ENCODE results near the gene MFAP3.

The MFAP3 gene

DNA sequence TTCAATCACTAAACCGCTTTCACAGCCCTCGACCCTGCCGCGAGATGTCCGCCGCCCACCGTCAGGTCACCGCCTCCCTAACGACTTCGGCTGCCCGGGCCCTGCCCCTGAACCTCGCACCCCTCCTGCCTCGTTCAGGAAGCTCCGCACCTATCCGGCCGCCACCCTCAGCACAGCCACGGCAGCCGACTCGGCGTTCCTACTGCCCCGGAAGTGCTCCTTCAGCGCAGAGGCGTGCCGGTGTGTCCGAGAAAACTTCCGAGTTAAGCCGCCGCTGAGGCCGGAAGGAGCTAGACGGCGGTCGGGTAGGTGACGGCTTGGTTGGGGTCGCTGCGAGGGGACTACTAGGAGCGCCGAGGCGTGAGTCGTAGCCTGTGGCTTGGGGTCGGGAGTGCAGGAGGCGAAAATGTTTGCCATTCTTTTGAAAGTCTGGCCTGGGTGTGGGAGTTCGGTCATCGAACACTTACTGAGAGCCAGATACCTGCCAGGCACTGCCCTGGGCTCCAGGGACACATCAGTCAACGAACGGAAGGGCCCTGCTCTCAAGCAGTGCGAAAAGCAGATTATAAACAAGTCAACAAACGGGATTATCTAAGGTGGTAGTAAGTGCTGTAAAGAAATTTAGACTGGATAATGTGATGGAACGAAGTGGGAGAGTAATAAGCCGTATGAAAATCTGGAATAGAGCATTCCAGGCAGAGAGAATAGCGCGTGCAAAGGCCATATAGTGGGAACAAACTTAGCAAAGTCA is at the start of gene MFAP3, which contains the start of gene FAM114A2:
Gene MFAP3 (plus strand): TSS at position 261 of the 751 bp plus-strand sequence. CDS start 10,756 bp downstream, outside the sequence.
Gene FAM114A2 (minus strand): TSS at position 204 of the 751 bp plus-strand sequence. CDS start 3,957 bp downstream, outside the sequence.
- TF ChIP-seq, protein P1, sequence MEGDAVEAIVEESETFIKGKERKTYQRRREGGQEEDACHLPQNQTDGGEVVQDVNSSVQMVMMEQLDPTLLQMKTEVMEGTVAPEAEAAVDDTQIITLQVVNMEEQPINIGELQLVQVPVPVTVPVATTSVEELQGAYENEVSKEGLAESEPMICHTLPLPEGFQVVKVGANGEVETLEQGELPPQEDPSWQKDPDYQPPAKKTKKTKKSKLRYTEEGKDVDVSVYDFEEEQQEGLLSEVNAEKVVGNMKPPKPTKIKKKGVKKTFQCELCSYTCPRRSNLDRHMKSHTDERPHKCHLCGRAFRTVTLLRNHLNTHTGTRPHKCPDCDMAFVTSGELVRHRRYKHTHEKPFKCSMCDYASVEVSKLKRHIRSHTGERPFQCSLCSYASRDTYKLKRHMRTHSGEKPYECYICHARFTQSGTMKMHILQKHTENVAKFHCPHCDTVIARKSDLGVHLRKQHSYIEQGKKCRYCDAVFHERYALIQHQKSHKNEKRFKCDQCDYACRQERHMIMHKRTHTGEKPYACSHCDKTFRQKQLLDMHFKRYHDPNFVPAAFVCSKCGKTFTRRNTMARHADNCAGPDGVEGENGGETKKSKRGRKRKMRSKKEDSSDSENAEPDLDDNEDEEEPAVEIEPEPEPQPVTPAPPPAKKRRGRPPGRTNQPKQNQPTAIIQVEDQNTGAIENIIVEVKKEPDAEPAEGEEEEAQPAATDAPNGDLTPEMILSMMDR (IDR thresholded peaks at IDR 0.05; ENCODE audit: low read depth, low read length): no peak
- peak within 1 kb of the TSS; percentile 94 for H3K4me3 ChIP-seq (ENCODE audit: low read depth, low read length)

DNA sequence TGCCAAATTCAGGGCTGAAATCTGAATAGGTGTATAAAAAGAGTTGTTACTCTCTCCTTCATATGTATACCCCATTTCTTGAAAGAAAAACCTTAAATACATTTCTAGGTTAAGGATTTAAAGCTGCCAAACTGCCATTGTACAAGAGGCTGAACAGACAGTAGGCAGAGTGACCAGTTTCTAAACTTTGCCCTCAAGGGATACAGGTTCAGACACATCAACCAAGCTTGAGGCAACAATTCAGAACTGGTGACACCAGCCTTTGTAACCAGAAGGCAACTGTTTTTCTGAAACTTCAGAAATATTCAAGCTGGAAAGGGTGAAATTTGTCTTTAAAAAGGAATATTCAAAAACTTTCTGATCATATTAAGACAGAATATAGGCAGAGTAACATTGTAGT is 47.6 kb upstream of the MFAP3 start:
- H3K4me3 ChIP-seq (ENCODE audit: low read depth, low read length): no peak overlapping the region
- TF ChIP-seq, protein P1 (IDR thresholded peaks at IDR 0.05; ENCODE audit: low read depth, low read length): no peak

DNA sequence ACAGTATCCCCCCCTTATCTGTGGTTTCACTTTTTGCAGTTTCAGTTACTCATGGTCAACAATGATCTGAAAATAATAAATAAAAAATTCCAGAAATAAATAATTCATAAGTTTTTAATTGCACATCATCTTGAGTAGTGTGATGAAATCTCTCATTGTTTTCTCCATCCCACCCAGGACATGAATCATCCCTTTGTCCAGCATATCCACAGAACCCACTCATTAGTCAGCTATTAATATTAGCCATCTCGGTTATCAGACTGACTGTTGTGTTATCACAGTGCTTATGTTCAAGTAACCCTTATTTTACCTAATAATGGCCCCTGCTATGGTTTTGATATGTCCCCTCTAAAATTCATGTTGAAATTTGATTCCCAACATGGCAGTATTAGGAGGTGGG is 40.8 kb upstream of the MFAP3 start:
- no peak overlapping the region for H3K4me3 ChIP-seq (ENCODE audit: low read depth, low read length)
- TF ChIP-seq, protein P1 (IDR thresholded peaks at IDR 0.05; ENCODE audit: low read depth, low read length): no peak

DNA sequence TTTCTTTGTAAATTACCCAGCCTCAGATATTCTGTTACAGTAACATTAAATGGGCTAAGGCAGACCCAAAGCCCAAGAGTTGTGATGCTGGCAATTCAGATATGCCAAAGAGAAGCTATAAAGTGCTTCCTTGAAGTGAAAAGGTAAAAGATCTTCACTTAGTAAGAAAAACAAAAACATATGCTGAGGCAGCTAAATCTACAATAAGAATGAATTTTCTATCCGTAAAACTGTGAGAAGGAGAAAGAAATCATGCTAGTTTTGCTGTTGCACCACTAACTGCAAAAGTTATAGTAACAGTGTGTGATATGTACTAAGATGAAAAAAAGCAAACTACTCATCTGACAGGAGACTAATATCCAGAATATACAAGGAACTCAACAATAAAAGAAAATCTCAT is 40.0 kb upstream of the MFAP3 start:
- no peak overlapping the region for H3K4me3 ChIP-seq (ENCODE audit: low read depth, low read length)
- TF ChIP-seq, protein P1 (IDR thresholded peaks at IDR 0.05; ENCODE audit: low read depth, low read length): no peak

DNA sequence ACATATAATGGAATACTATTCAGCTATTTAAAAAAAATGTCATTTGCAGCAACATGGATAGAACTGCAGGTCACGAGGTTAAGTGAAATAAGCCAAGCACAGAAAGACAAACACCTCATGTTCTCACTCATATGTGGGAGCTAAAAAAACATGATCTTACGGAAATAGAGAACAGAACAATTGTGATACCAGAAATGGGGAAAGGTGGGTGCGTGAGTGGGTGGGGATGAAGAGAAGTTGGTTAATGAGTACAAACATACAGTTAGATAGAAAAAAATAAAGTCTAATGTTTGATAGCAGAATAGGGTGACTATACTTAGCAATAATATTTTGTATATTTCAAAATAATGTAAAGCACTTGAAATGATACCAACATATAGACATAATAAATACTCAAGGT is 38.8 kb upstream of the MFAP3 start:
- no peak overlapping the region for H3K4me3 ChIP-seq (ENCODE audit: low read depth, low read length)
- TF ChIP-seq, protein P1 (IDR thresholded peaks at IDR 0.05; ENCODE audit: low read depth, low read length): no peak

DNA sequence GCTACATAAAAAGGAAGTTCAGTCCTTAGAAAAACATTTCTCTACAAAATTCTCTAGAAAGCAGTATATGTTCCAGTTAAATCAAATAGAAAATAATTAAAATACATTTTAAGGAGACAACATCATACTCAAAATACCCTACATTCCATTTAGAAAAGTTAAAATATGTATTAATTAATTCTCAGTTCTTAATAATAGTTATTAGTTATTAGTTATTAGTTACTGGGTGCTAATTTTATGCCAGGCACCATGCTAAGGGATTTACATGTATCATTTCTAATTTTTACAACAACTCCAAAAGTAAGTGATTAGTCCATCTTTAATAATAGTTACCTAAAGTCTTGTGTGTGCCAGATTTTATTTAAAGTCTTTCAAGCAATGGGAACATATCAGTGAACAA is 38.1 kb upstream of the MFAP3 start:
- H3K4me3 ChIP-seq (ENCODE audit: low read depth, low read length): no peak overlapping the region
- TF ChIP-seq, protein P1 (IDR thresholded peaks at IDR 0.05; ENCODE audit: low read depth, low read length): no peak

DNA sequence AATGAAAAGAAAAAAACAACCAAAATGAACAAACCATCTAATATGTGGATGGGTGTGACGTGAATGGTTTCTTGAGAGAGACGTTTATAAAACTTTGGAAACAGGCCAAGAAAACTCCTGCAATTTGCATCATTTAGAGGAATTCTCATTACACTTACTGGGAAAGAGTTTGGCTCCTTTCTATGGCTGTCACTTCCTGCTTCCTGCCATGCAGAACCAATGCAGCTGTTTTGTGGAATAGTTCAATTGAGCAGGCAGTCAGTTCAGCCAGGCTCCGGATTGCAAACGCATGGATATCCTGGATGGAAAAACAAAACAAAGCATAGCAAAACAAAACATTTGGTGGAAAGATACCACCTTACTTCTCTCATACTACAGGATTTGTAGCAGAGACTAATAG is 36.7 kb upstream of the MFAP3 start:
- TF ChIP-seq, protein P1 (IDR thresholded peaks at IDR 0.05; ENCODE audit: low read depth, low read length): no peak

More for the DNA sequence above, 36.7 kb upstream of the MFAP3 start:
- H3K4me3 ChIP-seq (ENCODE audit: low read depth, low read length): no peak overlapping the region

Data from WI38 (cell line).